IMR-90 (cell line): ENCODE data around the gene RAB8B. TPM values are rescaled to one million over a fixed set of nuclear protein-coding genes. Genes with fewer than 3 reads are reported as not detected.

Experiments
- ATAC-seq: fragments of 200-7000 bp; cut with Tn5 transposase; 2 replicates; pipeline ENCODE4 v1.9.1; 2020; ENCODE audit warnings: low read depth, mild to moderate bottlenecking, moderate library complexity
- BruUV-seq: library from RNA; stranded (reverse); fragments of 400-500 nt; replicated peaks from 2 replicates; lab custom pipeline; 2021; lab: Mats Ljungman, UMichigan
- CTCF ChIA-PET: fragments of 300-600 bp; formaldehyde crosslinking; extraction: SDS; loops from one replicate; lab custom pipeline; 2021; ENCODE audit warnings: antibody characterized with exemption; lab: Yijun Ruan, JAX
- POLR2A ChIA-PET: fragments of 300-600 bp; sonication (Branson Sonifier 250); formaldehyde crosslinking; loops from one replicate; lab custom pipeline; 2022; ENCODE audit warnings: antibody characterized with exemption; ENCODE audit not compliant: unreplicated experiment; lab: Charles Lee
- DNase-seq: peaks from one replicate; pipeline ENCODE4 v3.0.0; 2013
- H2AFZ ChIP-seq: replicated peaks from 2 replicates; pipeline ENCODE3; 2013; ENCODE audit warnings: low read length, mild to moderate bottlenecking; ENCODE audit not compliant: poor library complexity
- H2AK5ac ChIP-seq: 2 replicates; pipeline ENCODE4 v1.6.1; 2013; ENCODE audit warnings: low read depth, low read length, inconsistent platforms
- H2AK9ac ChIP-seq: replicated peaks from 2 replicates; pipeline ENCODE3; 2013; ENCODE audit warnings: mild to moderate bottlenecking, low read depth, low read length, moderate library complexity; ENCODE audit not compliant: poor library complexity
- H2BK120ac ChIP-seq: 2 replicates; pipeline ENCODE4 v1.6.1; 2013; ENCODE audit warnings: low read depth, low read length, inconsistent platforms
- H2BK15ac ChIP-seq: 3 replicates; pipeline ENCODE4 v1.6.1; 2013; ENCODE audit warnings: low read depth, low read length, inconsistent platforms
- H2BK20ac ChIP-seq: 2 replicates; pipeline ENCODE4 v1.6.1; 2013; ENCODE audit warnings: low read depth, mild to moderate bottlenecking, inconsistent platforms, low read length, moderate library complexity
- H2BK5ac ChIP-seq: 2 replicates; pipeline ENCODE4 v1.6.1; 2013; ENCODE audit warnings: mild to moderate bottlenecking, low read depth, low read length, inconsistent platforms; ENCODE audit not compliant: poor library complexity, severe bottlenecking
- H3K14ac ChIP-seq: replicated peaks from 2 replicates; pipeline ENCODE4 v1.6.1; 2013; ENCODE audit warnings: low read depth, low read length, inconsistent platforms
- H3K18ac ChIP-seq: 2 replicates; pipeline ENCODE4 v1.6.1; 2013; ENCODE audit warnings: low read depth, low read length, control low read depth
- H3K23ac ChIP-seq: 2 replicates; pipeline ENCODE4 v1.6.1; 2013; ENCODE audit warnings: low read depth, low read length, inconsistent platforms
- H3K27ac ChIP-seq: 2 replicates; pipeline ENCODE4 v1.5.1; 2013; ENCODE audit warnings: mild to moderate bottlenecking, control low read depth, low read length; ENCODE audit not compliant: insufficient read depth
- H3K27me3 ChIP-seq: 2 replicates; pipeline ENCODE4 v1.6.1; 2013; ENCODE audit warnings: low read length; ENCODE audit not compliant: control insufficient read depth, insufficient read depth
- H3K36me3 ChIP-seq: 2 replicates; pipeline ENCODE4 v1.6.1; 2013; ENCODE audit warnings: low read length, mixed read lengths; ENCODE audit not compliant: control insufficient read depth, insufficient read depth
- H3K4ac ChIP-seq: 2 replicates; pipeline ENCODE4 v1.6.1; 2013; ENCODE audit warnings: low read depth, low read length, inconsistent platforms
- H3K4me1 ChIP-seq: 2 replicates; pipeline ENCODE4 v1.6.1; 2013; ENCODE audit warnings: low read length, mixed read lengths; ENCODE audit not compliant: control insufficient read depth, insufficient read depth
- H3K4me2 ChIP-seq: 2 replicates; pipeline ENCODE4 v1.6.1; 2013; ENCODE audit warnings: low read depth, mild to moderate bottlenecking, control low read depth, low read length, moderate library complexity
- H3K4me3 ChIP-seq: 2 replicates; pipeline ENCODE4 v1.5.1; 2013; ENCODE audit warnings: low read depth, mild to moderate bottlenecking, control low read depth, low read length, moderate library complexity; ENCODE audit not compliant: insufficient read depth
- H3K56ac ChIP-seq: 2 replicates; pipeline ENCODE4 v1.6.1; 2013; ENCODE audit warnings: low read length, inconsistent platforms; ENCODE audit not compliant: insufficient read depth; ENCODE audit errors: extremely low read depth
- H3K79me1 ChIP-seq, 2 experiments: 2 replicates each; pipeline ENCODE4 v1.6.1; 2013; ENCODE audit warnings: low read length in 2 of 2, inconsistent platforms in 1 of 2, low read depth in 1 of 2
- H3K9ac ChIP-seq: 2 replicates; pipeline ENCODE4 v1.6.1; 2013; ENCODE audit warnings: low read depth, low read length, control low read depth
- H3K9me1 ChIP-seq: 2 replicates; pipeline ENCODE4 v1.6.1; 2013; ENCODE audit warnings: low read length, inconsistent platforms; ENCODE audit not compliant: insufficient read depth
- H3K9me3 ChIP-seq: 2 replicates; pipeline ENCODE4 v1.6.1; 2013; ENCODE audit warnings: low read length; ENCODE audit not compliant: control insufficient read depth, insufficient read depth
- H4K20me1 ChIP-seq: 2 replicates; pipeline ENCODE4 v1.6.1; 2013; ENCODE audit warnings: low read length, inconsistent platforms; ENCODE audit not compliant: insufficient read depth
- H4K5ac ChIP-seq: 2 replicates; pipeline ENCODE4 v1.6.1; 2013; ENCODE audit warnings: mild to moderate bottlenecking, low read depth, low read length, control low read depth
- H4K8ac ChIP-seq, 2 experiments: 2 replicates each; pipeline ENCODE4 v1.6.1; 2013; ENCODE audit warnings: low read depth in 2 of 2, low read length in 2 of 2, control low read depth in 1 of 2, inconsistent platforms in 1 of 2
- H4K91ac ChIP-seq: 2 replicates; pipeline ENCODE4 v1.6.1; 2013; ENCODE audit warnings: low read depth, low read length, inconsistent platforms; ENCODE audit not compliant: insufficient read depth
- BHLHE40 ChIP-seq: fragments of 150-350 bp; IDR thresholded peaks from 2 replicates; pipeline ENCODE4 v1.6.1; 2016; ENCODE audit warnings: mild to moderate bottlenecking, low read depth, low read length
- CEBPB ChIP-seq: IDR thresholded peaks from 2 replicates; pipeline ENCODE4 v1.6.1; 2012; ENCODE audit warnings: low read depth, low read length, improper control_type of control experiment
- CTCF ChIP-seq: conservative IDR thresholded peaks from 2 replicates; pipeline ENCODE4 v1.5.1; 2012; ENCODE audit warnings: mild to moderate bottlenecking, low read depth, low read length, improper control_type of control experiment
- MAZ ChIP-seq: IDR thresholded peaks from 2 replicates; pipeline ENCODE4 v1.6.1; 2012; ENCODE audit warnings: low read depth, mild to moderate bottlenecking, low read length, improper control_type of control experiment, moderate library complexity, borderline replicate concordance
- POLR2A ChIP-seq: IDR thresholded peaks from 2 replicates; pipeline ENCODE4 v1.6.1; 2012; ENCODE audit warnings: mild to moderate bottlenecking, low read depth, low read length
- RCOR1 ChIP-seq: IDR thresholded peaks from 2 replicates; pipeline ENCODE4 v1.6.1; 2012; ENCODE audit warnings: mild to moderate bottlenecking, low read length, improper control_type of control experiment; ENCODE audit not compliant: insufficient replicate concordance
- SMC3 ChIP-seq: fragments of 150-350 bp; IDR thresholded peaks from 2 replicates; pipeline ENCODE4 v1.6.1; 2016; ENCODE audit warnings: low read depth, mild to moderate bottlenecking, antibody characterized with exemption, low read length, moderate library complexity
- USF2 ChIP-seq: fragments of 150-350 bp; IDR thresholded peaks from 2 replicates; pipeline ENCODE4 v1.6.1; 2017; ENCODE audit warnings: mild to moderate bottlenecking, antibody characterized with exemption, low read length, low read depth
- WGBS, 2 experiments: methylation state at CpG; one replicate each; pipeline versions ENCODE4 v1.1.5 to v1.1.7; 2013; ENCODE audit warnings: missing lambda C conversion rate in 2 of 2; ENCODE audit not compliant: insufficient read length in 1 of 2; ENCODE audit errors: extremely low coverage in 2 of 2; 5-methylcytosine and 5-hydroxymethylcytosine counted together
- dilution Hi-C: fragments of 300-500 bp; cut with HindIII; formaldehyde crosslinking; loops from one replicate; pipeline ENCODE4 v1.14.3; 2018; ENCODE audit warnings: low sequenced_read_pairs; ENCODE audit not compliant: unreplicated experiment
- in situ Hi-C: fragments of 300-500 bp; cut with MboI; formaldehyde crosslinking; loops from 3 replicates; pipeline ENCODE4 v1.14.3; 2019; ENCODE audit warnings: low sequenced_read_pairs, inconsistent platforms, mixed read lengths
- intact Hi-C: fragments of 100-400 bp; cut with micrococcal nuclease; formaldehyde crosslinking; loops from 2 replicates; pipeline ENCODE4 v1.10.0; 2022
- polyA plus RNA-seq, 3 experiments: library from polyadenylated mRNA; depleted of rRNA; stranded (reverse); fragments of >200 nt; gene quantifications; 2 replicates each; pipeline ENCODE4 v1.2.3, GENCODE V29; 2012; ENCODE audit warnings: low replicate concordance in 1 of 3
- total RNA-seq: library from RNA; depleted of rRNA; stranded (reverse); fragments of >200 nt; gene quantifications from 2 replicates; pipeline ENCODE4 v1.2.3, GENCODE V29; 2012

RAB8B gene
- total and polyA plus RNA-seq, 2 of the 4 experiments (the other 2 are of a cell fraction) = 19.4 to 29.4 TPM

- H3K4me1 ChIP-seq = no peaks in the 10 kb centered on the region; the same call in 1 of the 2 replicates
- no peak overlapping the region for H4K91ac ChIP-seq
- no peak overlapping the region for H3K23ac ChIP-seq
- H3K9me3 ChIP-seq = no peaks in the 10 kb centered on the region
- H2AK5ac ChIP-seq = no peak overlapping the region
- in situ Hi-C loops (no loop called here), dilution Hi-C loops (no loop called here), intact Hi-C loops (loop anchor here (5.0 kb wide), 1 partner anchor 482 kb away; no protein-coding TSS in a partner anchor)
- no CpG with 5 or more reads among the region's 1 CpG for WGBS, 2 experiments
- H3K4me2 ChIP-seq = no peak overlapping the region
- H2BK15ac ChIP-seq = no peak overlapping the region
- no peak overlapping the region for H3K4ac ChIP-seq
- no peak overlapping the region for H2AFZ ChIP-seq
- DNase-seq (peak; percentile 83), ATAC-seq (peak; percentile 71)
- H3K27me3 ChIP-seq = no peaks in the 10 kb centered on the region
- H4K8ac ChIP-seq = no peak overlapping the region
- peak overlapping the region; percentile 38 for H2BK5ac ChIP-seq
- H3K27ac ChIP-seq = peak overlapping the region; percentile 7; the same call in 1 of the 2 replicates
- no peaks in the 10 kb centered on the region for H4K20me1 ChIP-seq
- H3K14ac ChIP-seq = no peak overlapping the region
- H2BK120ac ChIP-seq = no peak overlapping the region
- BruUV-seq = TSS peak; percentile 39
- H2AK9ac ChIP-seq = no peak overlapping the region
- H3K9me1 ChIP-seq = no peaks in the 10 kb centered on the region
- ChIA-PET POLR2A (interaction anchor here (0.6 kb wide), 1 partner anchor 336 kb away, joined by 5 read pairs; no protein-coding TSS in a partner anchor), CTCF (interaction anchor here (1.5 kb wide), 1 partner anchor 11 kb away, joined by 5 read pairs; no protein-coding TSS in a partner anchor)
- H4K5ac ChIP-seq = no peak overlapping the region
- no peak overlapping the region for H2BK20ac ChIP-seq
- TF ChIP-seq MAZ (no peak), CEBPB (no peak), POLR2A (no peak), USF2 (no peak), BHLHE40 (no peak), CTCF (no peak), SMC3 (no peak), RCOR1 (no peak)
- H3K18ac ChIP-seq = peak overlapping the region; percentile 64; the same call in 1 of the 2 replicates
- H3K36me3 ChIP-seq = peaks cover 16% of the 10 kb centered on the region
- H3K56ac ChIP-seq = no peak overlapping the region
- H3K79me1 ChIP-seq = no peaks in the 10 kb centered on the region
- H3K4me3 ChIP-seq = no peak overlapping the region
- H3K9ac ChIP-seq = no peak overlapping the region
Observed at GRCh38 chr15:63264688-63265293, 75.4 kb downstream of the RAB8B start.
